Heart left ventricle (tissue), 13 donors: ENCODE measurements around the gene PRKN.

ENCODE experiments used
- POLR2A ChIP-seq, 2 donors: fragments of 450-650 bp; IDR thresholded peaks; one replicate each; pipeline ENCODE4 v1.6.1; 2017; ENCODE audit warnings: antibody characterized with exemption in 2 of 2, mild to moderate bottlenecking in 2 of 2, moderate library complexity in 2 of 2
- TF ChIP-seq, protein P1 (sequence below), 12 donors: fragments of 200-600 bp; sonication (generic) in 4 of 12; IDR thresholded peaks; one replicate each; pipeline versions ENCODE4 v1.5.0 to v1.8.0; 2018 to 2022; ENCODE audit warnings: antibody characterized with exemption in 12 of 12, mild to moderate bottlenecking in 5 of 12
- donor health status: ischemic (EF 13 %, LVEDD 7.1; RV severe dilation, severe dysfunction).
- donor health status: DM: no; HTN: yes; CAD: no.
- donor health status: DM: no; HTN: no; CAD: no.
- donor health status: ischemic (EF 25% LVEDD 6.9; RV normal size, moderate dysfunction).
- donor health status: ischemic (EF 25% LVEDD 5.7; RV mildly dilated, moderate dysfunction).
- donor health status: ischemic (EF 35%, LVEDD 5.7; RV mildly dilated, moderate dysfunction).
- donor health status: nonischemic (EF 11% LVEDD 7.7; RV severe dilation, severe dysfunction).
- donor health status: DM: yes; HTN: yes; CAD: no.
- donor health status: PGD.
- donor health status: ischemic (EF 29% LVEDD 5.4; RV normal size, mild dysfunction).
- donor health status: nonischemic (EF 23%, LVEDD 6.1; RV moderate dilation, normal function).

DNA sequence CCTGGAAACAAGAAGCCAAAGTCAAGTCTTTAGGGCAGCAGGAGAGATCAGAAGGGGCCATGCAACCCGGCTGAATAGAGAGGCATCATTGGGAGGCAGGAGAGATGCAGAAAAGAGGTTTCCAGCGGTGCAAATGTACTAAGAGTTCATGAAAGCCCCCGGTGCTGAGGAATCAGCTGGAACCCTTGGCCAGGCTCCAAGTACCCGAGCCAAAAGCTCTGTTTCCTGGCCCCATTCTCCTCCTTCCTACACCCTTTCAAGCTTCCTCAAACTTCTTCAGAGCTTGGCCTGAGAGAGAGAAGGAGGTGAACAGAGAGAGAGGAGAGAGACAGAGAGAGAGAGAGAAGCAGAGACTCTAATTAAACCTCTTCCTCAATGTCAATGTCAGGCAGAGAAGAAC, 433.5 kb downstream of the PRKN start:
- TF ChIP-seq POLR2A (IDR thresholded peaks at IDR 0.05) = no peak
- TF ChIP-seq, protein P1, sequence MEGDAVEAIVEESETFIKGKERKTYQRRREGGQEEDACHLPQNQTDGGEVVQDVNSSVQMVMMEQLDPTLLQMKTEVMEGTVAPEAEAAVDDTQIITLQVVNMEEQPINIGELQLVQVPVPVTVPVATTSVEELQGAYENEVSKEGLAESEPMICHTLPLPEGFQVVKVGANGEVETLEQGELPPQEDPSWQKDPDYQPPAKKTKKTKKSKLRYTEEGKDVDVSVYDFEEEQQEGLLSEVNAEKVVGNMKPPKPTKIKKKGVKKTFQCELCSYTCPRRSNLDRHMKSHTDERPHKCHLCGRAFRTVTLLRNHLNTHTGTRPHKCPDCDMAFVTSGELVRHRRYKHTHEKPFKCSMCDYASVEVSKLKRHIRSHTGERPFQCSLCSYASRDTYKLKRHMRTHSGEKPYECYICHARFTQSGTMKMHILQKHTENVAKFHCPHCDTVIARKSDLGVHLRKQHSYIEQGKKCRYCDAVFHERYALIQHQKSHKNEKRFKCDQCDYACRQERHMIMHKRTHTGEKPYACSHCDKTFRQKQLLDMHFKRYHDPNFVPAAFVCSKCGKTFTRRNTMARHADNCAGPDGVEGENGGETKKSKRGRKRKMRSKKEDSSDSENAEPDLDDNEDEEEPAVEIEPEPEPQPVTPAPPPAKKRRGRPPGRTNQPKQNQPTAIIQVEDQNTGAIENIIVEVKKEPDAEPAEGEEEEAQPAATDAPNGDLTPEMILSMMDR (IDR thresholded peaks at IDR 0.05) = no peak
